HG03520 (cell line): ENCODE data around the gene CLPSL1.

Experiments used
- ATAC-seq: cut with Tn5 transposase; IDR thresholded peaks from one replicate; pipeline ENCODE4 v1.9.1; 2021; ENCODE audit warnings: mild to moderate bottlenecking, moderate library complexity; ENCODE audit not compliant: unreplicated experiment

Gene CLPSL1

GRCh38 chr6:35757456-35758123 lies 23.2 kb upstream of the CLPSL1 start:
- no peak for ATAC-seq

GRCh38 chr6:35759426-35759825 lies 21.4 kb upstream of the CLPSL1 start:
- ATAC-seq: no peak

GRCh38 chr6:35765739-35766138 lies 15.1 kb upstream of the CLPSL1 start:
- ATAC-seq: no peak

GRCh38 chr6:35769211-35769610 lies 11.6 kb upstream of the CLPSL1 start:
- no peak for ATAC-seq

GRCh38 chr6:35771343-35771627 lies 9.5 kb upstream of the CLPSL1 start:
- ATAC-seq: no peak

- ATAC-seq: no peak
These were observed 6.6 kb upstream of the CLPSL1 start for GRCh38 chr6:35774116-35774794.

- no peak for ATAC-seq
These were observed 5.8 kb upstream of the CLPSL1 start for GRCh38 chr6:35775031-35775430.

GRCh38 chr6:35776364-35777215 lies 4.2 kb upstream of the CLPSL1 start, which contains the start of gene CLPSL2:
Gene CLPSL2, plus strand, starts transcription at chr6:35776598. Its CDS starts 21 bp downstream, at chr6:35776619.
- ATAC-seq: no peak

GRCh38 chr6:35777356-35778102 lies 3.3 kb upstream of the CLPSL1 start:
- ATAC-seq: no peak

- no peak for ATAC-seq
These were observed 2.4 kb upstream of the CLPSL1 start for GRCh38 chr6:35778437-35778836.

GRCh38 chr6:35781290-35781689 lies 471 bp downstream of the CLPSL1 start:
- ATAC-seq: no peak

GRCh38 chr6:35782424-35782823 lies 1.6 kb downstream of the CLPSL1 start:
- ATAC-seq: no peak

GRCh38 chr6:35784200-35784599 lies 3.4 kb downstream of the CLPSL1 start:
- ATAC-seq: no peak

- ATAC-seq: no peak
These were observed 5.5 kb downstream of the CLPSL1 start for GRCh38 chr6:35786272-35786671.

- ATAC-seq: no peak
These were observed 6.0 kb downstream of the CLPSL1 start for GRCh38 chr6:35786810-35787209.

GRCh38 chr6:35787266-35788218 lies 6.7 kb downstream of the CLPSL1 start:
- no peak for ATAC-seq

- ATAC-seq: no peak
These were observed 7.7 kb downstream of the CLPSL1 start for GRCh38 chr6:35788423-35788982.

GRCh38 chr6:35790683-35791082 lies 9.9 kb downstream of the CLPSL1 start:
- ATAC-seq: no peak

- ATAC-seq: no peak
These were observed 14.0 kb downstream of the CLPSL1 start for GRCh38 chr6:35794536-35795452.
